ENCODE results near the gene G3BP1.
"Not testable (repeated sequence)": the region's sequence is repeated elsewhere in the genome, so short reads cannot be mapped to it uniquely, and the experiment has no call there.

Gene G3BP1

DNA sequence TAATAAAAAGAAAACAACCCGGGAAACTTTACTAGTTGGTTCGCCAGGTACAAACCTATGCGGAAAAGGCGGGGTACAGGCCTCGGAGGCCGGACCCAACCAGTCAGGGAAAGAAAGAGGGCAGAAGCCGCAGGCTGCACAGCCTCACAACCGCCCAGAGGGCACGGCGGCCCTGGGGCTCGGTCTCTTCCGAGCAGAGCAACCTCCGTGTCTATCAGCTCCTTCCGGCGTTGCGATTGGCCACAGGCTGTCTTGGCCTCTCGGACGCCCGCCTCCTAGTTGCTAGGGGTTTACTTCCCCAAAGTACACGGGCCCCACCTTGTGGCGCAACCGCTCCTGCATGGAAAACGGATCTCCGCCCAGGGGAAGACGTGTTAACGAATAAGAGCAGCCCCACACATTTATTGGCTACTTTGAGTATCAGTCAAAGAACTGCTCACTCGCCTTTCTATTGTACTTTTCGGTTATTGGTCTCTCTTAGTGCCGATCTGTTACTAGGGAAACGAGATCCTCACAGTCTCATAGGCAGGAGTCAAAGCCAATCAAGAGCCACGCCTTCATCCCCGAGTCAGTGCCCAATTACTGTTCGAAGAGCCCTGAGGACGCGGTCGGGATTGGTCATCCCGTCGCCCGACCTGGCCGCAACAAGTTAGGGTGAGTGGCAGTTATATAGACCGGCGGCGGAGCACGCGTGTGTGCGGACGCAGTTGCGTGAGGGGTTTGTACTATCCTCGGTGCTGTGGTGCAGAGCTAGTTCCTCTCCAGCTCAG lies at the start of gene G3BP1:
G3BP1 (plus strand) TSS at position 696 of the 770 bp plus-strand sequence. CDS start 14,667 bp downstream, outside the sequence.
- peak; percentile 100 for DNase-seq (ENCODE audit: low read depth)

DNA sequence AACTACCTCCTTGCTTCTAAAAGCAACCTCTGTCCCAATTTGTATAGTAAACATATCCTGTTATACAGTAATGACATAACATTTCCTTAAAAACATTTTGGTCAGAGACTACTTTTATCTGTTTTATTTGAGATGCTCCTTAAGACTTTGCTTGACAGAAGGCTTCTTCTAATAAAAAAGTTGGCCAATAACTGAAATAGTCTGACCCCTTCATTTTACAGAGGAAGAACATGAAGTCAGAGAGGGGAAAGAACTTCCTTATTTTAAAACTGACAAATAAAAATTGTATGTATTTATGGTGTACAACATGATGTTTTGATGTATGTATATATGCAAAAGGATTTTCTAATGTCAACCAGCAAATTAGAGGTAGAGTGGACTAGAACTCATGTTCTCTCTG lies 49.2 kb upstream of the G3BP1 start:
- DNase-seq (ENCODE audit: low read depth): no peak

DNA sequence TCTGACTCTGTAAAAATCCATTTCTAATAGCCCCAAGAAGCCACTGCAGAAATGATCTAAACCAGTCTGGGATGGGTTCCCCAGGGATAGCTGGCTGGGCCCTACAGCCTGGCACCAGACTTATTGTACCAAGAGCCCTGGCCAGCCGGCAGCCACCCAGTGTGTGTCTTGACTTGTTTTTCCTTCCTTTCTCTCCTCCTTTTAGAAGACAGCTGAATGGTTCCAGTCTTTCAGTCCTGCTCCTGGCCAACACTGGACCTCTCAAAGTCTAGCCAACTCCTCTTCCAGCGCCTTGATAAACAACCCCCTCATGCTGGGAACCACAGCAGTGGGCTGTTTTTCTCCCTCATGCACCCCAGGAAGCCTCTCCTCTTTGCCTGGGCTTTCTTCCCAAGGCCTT lies 47.4 kb upstream of the G3BP1 start:
- DNase-seq (ENCODE audit: low read depth): no peak

DNA sequence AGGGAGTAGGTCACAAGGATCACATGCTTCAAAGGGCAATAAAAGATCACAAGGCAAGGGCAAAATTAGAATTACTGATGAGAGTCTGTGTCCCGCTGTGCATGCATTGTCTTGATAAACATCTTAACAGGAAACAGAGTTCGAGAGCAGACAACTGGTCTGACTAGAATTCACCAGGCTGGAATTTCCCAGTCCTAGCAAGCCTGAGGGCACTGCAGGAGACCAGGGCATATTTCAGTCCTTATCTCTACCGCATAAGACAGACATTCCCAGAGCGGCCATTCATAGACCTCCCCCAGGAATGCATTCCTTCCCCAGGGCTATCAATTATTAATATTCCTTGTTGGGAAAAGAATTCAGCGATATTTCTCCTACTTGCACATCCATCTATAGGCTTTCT lies 42.2 kb upstream of the G3BP1 start:
- not testable (repeated sequence) for DNase-seq (ENCODE audit: low read depth)

DNA sequence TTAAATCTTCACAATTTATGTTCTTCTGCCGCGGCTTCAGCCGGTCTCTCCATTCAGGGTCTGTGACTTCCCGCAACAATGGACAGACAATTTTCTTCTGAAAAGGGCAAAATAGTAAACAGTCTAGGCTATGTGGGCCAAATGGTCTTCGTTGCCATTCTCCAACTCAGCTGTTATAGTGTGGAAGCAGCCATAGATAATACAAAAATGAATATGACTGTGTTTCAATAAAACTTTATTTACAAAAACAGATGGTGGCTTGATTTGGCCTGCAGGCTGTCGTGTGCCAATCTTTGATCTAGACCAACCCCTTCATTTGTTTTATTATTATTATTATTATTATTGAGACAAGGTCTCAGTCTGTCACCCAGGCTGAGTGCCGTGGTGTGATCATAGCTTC lies 41.4 kb upstream of the G3BP1 start:
- no peak for DNase-seq (ENCODE audit: low read depth)

DNA sequence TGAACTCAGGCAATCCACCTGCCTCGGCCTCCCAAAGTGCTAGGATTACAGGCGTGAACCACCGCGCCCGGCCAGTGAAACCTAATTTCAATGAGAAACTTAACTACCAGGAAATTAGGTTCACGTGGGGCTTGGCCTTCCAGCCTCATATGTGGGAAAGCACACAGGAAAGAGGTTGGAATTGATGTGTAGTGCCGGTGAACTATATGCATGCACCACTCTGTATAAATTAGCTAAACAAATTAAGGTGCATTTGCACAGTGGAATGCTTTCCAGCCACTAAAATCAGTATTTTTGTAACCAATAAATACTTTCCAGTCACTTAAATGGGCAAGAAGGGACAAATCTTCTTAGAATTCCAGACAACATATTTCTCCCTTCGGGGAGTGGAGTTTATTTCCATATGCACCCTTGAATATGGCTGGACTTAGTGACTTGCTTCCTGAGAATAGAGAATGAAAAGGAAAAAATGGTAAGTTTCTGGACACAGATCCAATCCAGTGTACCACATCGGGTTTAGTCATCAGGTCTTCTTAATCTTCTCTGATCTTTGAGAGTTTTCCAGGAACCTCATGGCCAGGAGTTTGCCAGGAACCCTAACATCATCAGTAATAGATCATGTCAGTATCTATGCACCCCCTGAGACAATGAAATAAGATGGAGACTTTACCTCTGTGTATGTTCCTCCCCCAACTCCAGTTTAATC lies 38.2 kb upstream of the G3BP1 start:
- no peak for DNase-seq (ENCODE audit: low read depth)

DNA sequence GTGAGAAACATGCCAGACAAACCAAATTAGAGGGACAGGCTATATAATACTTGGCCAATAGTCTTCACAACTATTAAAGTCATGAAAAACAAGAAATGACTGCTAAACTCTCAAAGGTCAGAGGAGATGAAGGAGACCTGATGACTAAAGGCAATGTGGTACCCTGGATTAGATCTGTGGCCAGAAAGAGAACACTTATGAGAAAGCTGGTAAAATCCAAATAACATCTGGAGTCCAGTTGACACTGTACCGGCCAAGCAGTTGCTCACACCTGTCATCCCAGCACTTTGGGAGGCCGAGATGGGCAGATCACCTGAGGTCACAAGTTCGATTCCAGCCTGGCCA lies 37.7 kb upstream of the G3BP1 start:
- DNase-seq (ENCODE audit: low read depth): no peak

DNA sequence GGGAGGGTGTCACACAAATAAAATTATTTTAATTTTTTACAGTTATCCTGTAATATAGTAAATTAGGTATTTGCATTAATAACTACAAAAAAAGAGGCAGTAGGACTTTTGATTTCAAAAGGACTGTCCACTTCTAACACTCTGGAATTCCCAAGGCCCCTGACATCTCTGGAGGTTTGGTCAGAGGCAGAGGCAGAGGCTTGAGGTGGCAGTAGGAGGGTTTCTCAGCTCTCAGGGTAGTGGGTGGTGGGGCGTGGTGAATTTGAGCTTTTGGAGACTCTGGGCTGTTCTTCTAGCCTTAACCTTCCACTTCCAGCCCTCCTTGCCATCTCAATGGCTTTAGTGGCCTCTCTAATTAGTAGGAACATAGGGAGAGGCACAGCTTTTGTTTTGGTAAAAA lies 36.1 kb upstream of the G3BP1 start:
- no peak for DNase-seq (ENCODE audit: low read depth)

DNA sequence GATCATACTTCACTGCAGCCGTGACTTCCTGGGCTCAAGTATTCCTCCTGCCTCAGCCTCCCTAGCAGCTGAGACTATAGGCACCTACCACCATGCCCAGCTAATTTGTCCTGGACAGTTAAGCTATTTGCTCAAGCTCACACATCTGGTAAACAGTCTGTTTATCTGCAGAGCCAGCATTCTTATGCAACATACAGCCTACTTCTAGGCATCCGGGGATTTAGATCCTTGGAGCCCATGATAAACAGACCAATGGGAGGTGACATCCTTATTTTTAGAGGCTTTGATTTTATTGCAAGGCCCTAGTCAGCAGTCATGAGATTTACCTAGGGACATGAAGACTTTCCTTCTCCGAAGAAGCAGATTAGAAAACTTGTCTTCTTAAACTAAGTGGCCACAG lies 34.3 kb upstream of the G3BP1 start:
- peak; percentile 42 for DNase-seq (ENCODE audit: low read depth)

DNA sequence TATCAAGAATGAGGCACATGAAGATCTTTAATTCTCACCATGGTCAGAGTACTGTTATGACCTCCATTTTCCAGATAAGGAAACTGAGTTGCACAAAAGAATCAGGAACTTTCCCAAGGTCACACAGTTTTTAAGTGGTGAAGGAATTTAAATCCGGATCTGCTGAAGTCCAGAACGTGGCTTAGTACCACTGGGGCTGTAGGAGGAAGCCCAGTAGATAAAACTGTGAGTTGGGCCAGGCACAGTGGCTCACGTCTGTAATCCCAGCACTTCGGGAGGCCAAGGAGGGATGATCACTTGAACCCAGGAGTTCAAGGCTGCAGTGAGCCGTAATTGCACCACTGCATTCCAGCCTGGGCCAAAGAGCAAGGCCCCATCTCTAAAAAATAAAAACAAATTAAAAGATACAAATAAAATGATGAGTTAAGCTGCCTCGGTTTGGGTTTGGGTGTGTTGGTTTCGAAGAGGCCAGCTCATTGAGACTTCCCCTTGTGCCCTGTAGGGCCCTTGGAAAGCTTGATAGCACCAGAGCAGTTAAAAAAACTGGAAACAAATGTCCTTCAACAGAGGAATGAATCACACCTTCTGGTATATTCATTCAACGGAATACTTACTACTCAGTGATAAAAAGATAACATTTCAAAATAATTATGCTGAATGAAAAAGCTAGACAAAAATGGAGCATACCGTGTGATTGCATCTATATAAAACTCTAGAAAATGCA lies 33.5 kb upstream of the G3BP1 start:
- no peak for DNase-seq (ENCODE audit: low read depth)

DNA sequence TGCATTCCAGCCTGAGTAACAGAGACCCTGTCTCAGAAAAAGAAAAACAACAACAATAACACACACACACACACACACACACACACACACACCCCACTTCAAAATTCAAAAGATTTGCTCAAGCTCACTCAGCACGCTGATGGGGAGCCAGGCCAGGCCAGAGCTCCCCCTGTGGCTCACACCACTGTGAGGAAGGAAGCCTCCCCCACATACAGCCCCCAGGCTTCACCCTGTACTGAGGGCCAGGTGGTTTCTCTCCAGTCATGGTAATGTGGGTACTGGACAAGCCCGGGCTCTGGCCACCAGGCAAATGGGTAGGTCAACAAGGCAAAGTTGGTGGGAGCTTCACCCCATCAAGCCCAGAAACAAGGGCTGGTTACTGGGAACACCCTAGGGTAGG lies 32.4 kb upstream of the G3BP1 start:
- DNase-seq (ENCODE audit: low read depth): no peak

DNA sequence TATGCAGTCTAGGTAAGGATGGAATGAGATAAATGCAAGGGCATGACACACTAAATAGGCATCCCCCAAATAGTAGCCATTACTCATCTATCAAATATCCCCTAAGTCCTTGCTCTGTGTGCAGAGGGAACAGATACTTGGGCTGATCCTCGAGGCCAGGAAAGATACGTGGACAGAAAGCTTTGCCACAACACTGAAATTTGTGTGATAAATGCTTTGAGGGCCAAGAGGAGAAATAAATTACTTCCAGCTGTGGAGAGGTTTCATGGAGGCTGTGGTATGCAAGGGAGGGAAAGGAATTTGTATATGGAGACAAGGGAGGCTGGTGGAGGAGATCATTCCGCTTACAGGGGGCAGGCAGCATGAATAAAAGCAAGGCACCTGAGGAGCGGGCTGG lies 31.8 kb upstream of the G3BP1 start:
- DNase-seq (ENCODE audit: low read depth): peak; percentile 94

DNA sequence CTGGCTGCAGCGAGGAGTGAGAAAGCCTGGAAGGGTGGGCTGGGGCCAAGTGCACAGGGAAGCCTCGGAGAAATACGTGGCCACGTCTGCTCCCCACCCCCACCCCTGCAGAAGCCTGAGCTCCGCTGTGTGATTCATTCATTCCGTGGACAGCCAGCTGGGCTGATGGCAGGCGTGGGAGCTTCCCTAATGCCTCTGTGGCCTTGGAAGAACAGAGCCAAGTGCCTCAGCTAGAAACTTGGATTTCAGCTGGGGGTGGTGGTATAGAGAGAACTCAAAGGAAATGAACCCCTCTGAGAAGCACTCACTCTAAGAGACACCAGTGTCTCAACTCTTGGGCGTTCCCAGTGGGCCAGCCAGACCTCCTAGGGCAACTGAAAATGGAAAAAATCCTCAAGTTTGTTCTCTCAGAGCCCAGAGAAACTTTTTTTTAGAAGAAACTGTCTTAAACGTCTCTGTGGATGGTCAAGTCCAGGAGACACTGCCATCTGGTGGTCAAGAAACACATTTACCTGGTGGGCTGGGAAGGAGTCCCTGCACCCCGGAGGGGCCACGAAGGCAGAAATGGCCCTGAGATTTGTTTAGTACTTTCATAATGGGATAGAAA lies 31.3 kb upstream of the G3BP1 start:
- DNase-seq (ENCODE audit: low read depth): peak; percentile 92

DNA sequence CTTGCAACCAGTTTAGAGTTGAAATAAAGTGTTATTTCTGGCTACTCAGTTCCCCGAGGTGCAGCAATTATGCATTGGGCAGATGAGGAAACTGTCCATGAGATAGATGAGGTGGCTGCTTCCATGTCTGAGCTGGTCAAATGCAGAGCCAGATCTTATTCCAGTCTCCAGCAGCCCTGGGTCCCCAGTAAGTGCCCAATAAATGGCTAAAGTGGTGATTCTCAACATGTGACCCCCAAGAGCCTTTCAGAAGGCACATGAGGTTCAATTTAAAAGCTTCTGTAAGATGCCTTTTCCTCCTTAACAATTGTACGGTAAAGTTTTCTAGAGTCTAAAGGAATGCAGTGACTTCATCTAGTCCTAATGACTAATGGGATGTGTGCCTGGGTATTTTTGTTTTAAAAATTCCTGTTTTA lies 30.8 kb upstream of the G3BP1 start:
- DNase-seq (ENCODE audit: low read depth): peak; percentile 52

DNA sequence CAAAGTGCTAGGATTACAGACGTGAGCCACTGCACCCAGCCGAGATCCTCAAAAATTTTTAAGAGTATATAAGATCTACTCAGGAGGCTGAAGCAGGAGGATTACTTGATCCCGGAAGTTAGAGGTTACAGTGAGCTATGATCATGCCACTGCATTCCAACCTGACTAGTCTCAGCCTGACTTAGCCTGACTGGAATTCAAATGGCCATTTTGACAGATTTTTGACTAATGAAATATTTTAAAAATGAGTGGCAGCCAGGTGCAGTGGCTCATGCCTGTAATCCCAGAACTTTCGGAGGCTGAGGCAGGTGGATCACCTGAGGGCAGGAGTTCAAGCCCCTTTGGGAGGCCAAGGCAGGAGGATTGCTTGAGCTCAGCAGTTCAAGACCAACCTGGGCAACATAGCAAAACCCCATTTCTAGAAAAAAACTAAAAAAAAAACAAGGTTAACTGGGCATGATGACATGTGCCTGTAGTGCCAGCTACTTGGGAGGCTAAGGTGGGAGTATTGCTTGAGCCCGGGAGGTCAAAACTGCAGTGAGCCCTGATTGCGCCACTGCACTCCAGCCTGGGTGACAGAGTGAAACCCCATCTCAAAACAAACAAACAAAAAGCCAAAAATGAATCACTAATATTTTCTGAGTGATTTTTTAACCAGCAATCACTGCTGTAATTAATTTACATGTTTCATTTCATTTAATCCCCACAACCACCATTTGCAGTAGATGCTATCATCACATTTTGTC lies 29.9 kb upstream of the G3BP1 start:
- peak; percentile 57 for DNase-seq (ENCODE audit: low read depth)

DNA sequence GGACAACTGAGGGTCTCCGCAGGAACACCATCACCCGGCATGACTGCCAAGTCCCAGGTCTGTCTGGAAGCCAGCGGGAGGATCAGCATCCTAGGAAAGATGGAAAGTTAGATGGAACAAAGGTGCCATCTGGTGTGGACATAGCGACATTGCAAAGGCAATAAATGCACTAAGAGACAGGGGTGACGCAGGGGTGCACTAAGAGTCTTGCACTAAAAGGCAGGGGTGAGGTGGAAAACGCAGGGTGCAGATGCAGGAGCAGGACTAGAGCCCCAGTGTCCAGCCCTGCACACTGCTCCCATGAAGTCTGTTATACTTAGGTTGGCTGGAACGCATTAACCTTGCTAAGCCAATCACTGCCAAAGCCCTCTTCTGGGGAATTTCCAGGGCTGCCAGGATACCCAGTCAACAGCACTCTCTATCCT lies 28.9 kb upstream of the G3BP1 start:
- DNase-seq (ENCODE audit: low read depth): peak; percentile 45

DNA sequence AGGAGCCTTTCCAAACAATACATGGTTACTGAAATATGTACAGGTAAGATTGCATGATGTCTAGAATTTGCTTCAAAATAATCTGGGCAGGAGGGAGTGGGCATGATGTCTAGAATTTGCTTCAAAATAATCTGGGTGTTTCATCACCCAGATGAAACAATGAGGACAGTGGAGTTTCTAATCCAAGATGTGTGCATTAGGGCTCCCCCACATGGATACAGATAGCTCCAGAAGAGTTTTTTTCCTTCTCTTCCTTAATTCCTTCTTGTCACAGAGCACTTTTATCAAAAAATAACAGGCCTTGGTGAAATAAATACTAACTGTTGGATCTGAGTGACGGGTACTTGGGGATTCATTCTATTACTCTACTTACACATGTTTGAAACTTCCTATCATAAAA lies 28.2 kb upstream of the G3BP1 start:
- DNase-seq (ENCODE audit: low read depth): no peak

DNA sequence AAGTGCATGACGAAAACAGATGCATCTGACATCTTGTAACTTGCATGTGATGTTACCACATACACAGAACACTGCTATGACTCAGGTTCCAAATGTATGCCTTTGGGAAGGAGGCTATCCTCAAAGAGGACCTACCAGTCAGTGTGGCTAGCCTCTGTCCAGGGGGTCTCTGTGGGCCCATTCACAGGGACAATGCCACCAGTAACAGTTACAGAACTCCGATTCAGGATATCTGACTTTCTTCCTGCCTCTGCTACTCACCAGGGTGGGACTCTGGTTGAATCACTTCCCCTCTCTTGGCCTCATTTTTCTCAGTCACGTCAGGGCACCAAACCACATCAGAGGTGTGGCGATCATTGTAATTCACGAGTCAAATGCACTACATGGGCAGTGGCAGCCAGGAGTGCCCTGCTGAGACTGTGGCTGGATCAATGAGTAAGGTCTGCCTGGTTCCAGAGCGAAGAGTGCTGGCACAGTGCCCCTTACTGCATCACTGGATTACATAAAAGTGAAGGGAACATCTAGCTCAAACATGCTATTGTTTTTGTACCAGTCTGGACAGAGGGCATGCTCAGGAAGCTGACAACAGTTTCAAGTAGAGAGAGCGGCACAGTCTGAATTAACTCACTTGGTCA lies 26.6 kb upstream of the G3BP1 start:
- DNase-seq (ENCODE audit: low read depth): peak; percentile 75

DNA sequence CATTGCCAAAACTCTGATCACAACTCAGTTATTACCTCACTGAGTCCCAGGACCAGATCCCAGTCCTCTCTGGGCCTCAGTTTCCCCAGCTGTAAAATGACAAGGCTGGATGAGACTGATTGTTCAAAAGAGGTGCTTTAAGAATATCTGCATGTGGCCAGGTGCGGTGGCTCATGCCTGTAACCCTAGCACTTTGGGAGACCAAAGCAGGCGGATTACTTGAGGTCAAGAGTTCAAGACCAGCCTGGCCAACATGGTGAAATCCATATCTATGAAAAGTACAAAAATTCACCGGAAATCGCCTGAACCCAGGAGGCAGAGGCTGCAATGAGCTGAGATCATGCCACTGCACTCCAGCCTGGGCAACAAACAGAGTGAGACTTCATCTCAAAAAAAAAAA lies 21.6 kb upstream of the G3BP1 start:
- no peak for DNase-seq (ENCODE audit: low read depth)

DNA sequence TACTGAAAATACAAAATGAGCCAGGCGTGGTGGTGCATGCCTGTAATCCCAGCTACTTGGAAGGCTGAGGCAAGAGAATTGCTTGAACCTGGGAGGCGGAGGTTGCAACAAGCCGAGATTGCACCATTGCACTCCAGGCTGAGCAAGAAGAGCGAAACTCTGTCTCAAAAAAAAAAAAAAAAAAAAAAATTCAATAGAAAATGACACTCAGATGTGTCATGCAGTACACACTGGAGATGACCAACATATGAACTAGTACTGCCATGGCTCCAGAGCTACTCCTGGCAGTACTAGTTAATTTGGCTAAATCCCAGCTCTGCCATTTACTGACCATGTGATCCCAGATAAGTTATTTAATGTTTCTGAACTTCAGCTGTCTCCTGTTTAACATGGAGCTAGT lies 20.7 kb upstream of the G3BP1 start:
- DNase-seq (ENCODE audit: low read depth): peak; percentile 63

DNA sequence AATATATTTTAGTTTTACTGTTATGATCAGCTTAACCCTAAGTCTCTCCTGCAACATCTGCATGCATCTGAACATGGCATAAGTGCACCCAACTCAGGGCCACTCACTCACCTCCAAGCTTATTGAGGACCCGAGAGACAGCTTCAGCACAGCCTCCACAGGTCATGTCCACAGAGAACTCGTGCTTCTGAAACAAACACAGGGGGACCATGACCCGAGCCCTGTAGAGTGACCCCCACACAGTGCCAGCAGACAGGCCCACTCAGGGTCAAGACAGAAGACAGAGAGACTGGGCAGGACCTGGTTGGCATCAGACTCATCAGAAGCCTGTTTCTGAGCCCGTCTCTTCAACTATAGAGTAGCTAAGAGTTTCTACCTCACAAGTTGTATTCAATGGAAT lies 20.2 kb upstream of the G3BP1 start:
- no peak for DNase-seq (ENCODE audit: low read depth)
